Activated CD4-positive, alpha-beta T cell treated with anti-CD3 and anti-CD28 coated beads, Interleukin-2, amount 50 U/mL, for 48 hours (primary cell): Measurements from ENCODE around the gene FIGNL1.

Experiments used
- DNase-seq, 2 experiments: peaks; one replicate each; pipeline ENCODE4 v3.0.0-alpha.2; 2020

Gene FIGNL1

GRCh38 chr7:50426280-50427045 is 23.7 kb downstream of the FIGNL1 start:
- no peak for DNase-seq

DNA sequence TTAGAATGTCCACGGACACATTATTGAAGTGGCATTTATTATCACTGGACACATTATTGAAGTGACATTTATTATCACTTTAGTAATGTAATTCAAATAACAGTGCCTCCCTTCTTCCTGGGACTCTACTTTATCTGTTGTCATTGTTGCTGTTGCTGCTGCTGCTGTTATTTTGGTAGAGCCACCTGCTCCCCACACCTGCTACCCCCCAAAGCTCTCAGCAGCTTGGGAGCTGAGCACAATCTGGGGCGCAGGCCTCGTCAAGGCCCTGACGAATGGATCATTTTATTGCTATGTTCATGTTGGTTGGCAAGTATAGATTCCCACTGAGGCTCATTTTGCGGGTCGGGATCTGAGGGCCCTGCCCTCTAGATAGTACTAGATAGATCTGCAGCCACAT is 24.8 kb downstream of the FIGNL1 start:
- no peak for DNase-seq

DNA sequence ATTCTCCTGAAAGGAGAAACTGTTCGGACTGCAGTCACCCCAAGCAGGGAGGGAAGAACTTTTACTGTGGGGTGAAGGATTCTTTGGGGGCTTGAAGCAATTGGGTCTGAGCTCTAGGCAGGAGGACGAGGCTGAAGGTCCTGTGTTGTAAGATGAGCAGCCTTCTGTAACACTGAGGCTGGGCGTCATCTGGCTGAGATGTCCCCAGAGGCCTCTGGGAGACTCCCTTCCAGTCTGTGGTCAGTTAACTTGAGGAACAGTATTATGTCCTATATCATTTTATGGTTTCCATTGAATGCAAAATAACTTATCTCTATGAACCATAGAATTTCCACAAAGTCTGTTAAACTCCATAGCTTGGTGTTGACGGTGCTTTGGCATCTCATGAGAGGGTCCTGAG is 26.3 kb downstream of the FIGNL1 start:
- no peak for DNase-seq

GRCh38 chr7:50422858-50423257 is 27.3 kb downstream of the FIGNL1 start:
- DNase-seq: no peak

DNA sequence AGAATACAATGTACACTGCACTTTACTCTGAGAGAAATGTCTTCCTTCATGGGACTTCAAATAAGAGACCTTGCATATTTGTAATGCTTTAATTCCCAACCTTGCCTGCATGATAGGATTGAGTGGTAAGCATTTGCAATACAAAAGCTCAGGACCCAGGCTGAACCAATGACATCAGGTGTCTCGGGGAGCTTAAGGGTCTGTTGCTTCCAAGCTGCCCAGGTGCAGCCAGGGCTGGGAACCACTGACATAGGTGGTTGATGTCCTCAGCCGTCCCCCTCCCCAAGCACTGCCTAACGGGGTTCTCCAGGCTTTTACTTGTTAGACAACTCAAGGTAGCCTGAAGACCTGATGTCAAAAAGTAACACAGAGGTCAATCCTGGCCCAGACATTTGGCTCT is 29.1 kb downstream of the FIGNL1 start:
- DNase-seq: no peak

DNA sequence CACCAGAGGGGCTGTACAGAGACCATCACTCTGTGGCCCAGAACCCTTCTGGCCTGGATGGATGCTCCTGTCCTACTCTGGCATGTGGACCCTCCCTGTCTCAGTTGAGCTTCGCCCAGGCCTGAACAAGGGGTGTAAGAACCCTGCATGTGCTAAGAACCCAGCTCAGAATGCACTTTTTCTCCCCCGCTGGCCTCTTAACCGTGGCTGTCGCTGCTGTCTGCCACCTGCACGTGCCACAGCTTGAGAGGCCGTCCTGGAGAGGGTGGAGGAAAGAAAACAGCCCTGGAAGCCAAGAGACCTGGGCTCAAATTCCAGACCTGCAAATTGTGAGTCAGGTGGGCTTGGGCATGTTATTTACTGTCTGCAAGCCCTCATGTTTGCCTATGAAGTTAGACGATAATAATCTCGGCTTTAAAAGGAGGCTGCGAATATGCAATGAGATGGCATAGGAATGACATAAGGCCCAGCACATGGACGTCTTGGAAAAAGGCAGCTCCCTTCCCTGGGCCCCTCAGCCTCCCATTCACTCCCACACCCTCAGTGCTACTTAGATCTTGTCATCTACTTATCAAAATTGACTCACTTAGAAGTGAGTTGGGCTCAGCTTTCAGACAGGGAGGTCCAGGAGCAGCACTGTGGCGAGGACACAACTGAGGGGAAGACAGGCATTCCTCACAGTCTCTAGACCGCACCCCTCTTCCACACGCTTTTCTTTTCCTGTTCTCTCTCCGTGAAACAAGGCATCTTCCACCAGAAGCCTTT is 31.4 kb downstream of the FIGNL1 start:
- DNase-seq: no peak

GRCh38 chr7:50418086-50418515 is 32.0 kb downstream of the FIGNL1 start:
- peak; percentile 80 to 86 for DNase-seq

DNA sequence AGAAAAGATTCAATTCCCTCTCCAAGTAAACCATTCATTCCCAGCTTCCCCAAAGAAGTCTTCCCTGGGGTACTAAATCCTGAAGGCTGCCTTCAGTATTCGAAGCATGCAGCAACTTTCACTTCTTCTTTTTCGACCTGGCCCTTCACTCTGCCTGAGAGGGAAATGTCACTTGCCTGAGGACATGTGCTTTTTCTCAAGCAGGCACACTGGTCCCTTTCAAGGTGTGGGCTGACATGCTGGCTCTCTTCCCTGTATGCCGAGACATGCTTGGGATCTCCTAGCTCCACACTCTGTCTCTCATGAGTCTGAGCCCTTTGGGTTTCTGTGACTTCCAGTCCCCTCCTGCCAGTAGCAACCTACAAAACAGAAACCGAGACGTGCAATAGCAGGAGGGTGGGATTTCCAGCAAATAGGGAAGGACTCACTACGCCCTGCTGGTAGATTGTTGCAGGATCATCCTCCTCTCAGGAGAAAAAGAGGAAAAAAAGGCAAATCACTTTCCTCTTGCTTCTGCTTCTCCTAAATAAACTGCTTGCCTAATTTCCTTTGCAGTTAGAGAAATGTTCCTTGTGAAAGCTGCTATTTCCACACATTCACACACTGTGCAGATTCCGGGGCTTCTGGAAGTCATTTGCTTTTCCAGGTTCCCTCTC is 33.5 kb downstream of the FIGNL1 start:
- DNase-seq: no peak

DNA sequence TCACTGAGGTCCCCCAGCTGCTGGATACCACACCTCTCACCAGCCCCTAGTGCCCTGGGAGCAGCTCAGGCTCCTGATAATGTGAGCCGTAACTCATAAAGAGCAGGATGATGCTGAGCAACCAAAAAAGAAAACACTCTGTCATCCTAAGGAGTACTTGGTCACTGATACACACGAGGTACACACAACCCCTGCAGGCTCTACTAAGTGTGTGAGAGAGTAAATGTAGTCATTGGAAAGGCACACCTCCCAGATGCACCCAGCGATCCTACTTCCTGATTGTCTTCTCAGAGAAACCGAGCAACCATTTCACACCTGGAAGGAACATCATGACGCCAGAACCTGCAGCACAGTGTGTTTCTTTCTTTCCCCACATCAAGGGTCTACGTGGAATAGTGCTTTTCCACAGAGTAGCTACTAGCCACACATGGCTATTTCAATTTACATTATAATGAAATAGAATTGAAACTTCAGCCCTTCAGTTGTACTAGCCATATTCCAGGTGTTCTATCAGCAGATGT is 34.2 kb downstream of the FIGNL1 start:
- no peak for DNase-seq

- DNase-seq: no peak
Measured at GRCh38 chr7:50413561-50413960, 36.6 kb downstream of the FIGNL1 start.

DNA sequence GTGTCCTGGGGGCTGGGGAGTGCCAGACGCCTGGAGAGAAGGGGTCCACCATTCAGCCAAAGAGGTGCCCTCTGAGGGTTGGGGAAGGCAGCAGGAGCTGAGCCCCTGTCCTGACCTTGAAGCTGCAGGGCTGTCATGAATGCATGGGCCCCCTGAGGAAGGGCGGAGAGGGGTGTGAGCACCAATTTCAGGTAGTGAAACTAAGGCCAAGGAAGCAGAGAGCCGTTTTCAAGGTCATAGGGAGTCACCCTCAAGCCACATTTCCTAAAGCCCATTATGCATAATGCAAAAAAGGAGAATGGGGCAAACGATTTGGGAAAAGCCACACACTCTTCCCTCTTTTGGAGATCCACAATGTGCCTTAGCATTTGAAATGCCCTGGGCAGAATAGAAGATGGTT is 37.2 kb downstream of the FIGNL1 start:
- no peak for DNase-seq

- no peak for DNase-seq
Measured at GRCh38 chr7:50411332-50411731, 38.8 kb downstream of the FIGNL1 start.

DNA sequence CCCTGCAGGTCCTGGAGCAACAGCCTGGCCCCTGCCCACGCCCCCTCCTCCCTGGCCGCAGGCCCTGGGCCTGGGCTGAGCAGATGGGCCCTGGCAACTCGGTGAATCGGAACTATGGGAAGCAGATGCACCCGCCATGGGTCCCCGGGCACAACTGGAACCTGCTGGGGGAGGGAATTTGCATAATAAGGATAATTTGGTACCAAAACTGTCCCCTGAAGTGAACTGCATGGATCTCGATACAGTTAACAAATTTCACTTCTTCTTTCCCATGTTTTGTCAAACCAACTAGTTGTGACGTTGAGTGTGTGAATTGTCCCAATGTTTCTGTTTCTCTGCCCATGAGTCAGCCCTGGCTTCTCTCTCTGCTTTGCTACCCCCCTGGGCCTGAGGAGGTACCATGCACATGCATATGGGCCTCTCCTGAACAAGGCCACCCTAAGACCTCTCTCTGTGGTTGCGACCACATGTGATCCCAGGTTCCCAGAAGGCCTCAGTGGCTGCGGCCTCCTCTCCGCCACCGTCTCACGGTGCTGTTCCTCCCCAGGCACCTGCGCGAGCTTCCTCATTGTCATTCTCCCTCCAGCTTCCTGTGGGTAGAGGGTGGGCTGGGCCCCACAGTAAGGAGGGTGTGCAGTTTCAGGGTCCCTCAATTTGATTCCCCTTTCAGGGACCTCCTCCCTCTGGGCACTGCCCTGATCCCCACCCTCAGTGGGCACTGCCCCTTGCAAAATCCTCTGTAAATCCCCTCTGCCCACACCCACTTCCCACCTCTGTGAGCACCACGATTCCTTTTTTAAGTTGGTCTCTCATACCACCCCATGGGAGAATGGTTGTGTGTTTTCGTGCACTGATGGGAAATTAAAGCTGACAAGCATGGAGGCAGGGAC is 40.0 kb downstream of the FIGNL1 start:
- no peak for DNase-seq

DNA sequence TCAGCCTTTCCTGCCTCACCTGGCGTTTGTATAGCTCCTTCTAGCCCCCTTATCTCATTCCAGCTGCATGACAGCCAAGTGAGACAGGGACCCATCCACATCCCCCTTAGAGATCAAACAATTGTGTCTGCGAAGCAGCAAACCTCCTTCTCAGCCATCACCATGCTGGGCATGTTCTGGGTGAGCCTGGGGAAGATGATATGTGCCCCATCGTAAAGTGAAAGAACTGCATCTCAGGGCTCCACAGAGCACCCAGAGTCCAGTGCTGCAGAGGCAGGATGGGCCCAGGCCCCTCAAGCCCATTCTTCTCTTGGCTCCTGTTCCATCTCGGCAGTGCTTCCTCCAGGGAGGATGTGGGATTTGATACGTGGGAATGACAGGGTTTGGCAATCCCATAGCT is 43.2 kb downstream of the FIGNL1 start:
- DNase-seq: no peak

GRCh38 chr7:50405221-50405620 is 44.9 kb downstream of the FIGNL1 start:
- no peak for DNase-seq

GRCh38 chr7:50404392-50404791 is 45.8 kb downstream of the FIGNL1 start:
- no peak for DNase-seq

GRCh38 chr7:50400114-50400513 is 50.0 kb downstream of the FIGNL1 start:
- no peak for DNase-seq

GRCh38 chr7:50399635-50400034 is 50.5 kb downstream of the FIGNL1 start:
- no peak for DNase-seq

GRCh38 chr7:50399206-50399605 is 50.9 kb downstream of the FIGNL1 start:
- no peak for DNase-seq

DNA sequence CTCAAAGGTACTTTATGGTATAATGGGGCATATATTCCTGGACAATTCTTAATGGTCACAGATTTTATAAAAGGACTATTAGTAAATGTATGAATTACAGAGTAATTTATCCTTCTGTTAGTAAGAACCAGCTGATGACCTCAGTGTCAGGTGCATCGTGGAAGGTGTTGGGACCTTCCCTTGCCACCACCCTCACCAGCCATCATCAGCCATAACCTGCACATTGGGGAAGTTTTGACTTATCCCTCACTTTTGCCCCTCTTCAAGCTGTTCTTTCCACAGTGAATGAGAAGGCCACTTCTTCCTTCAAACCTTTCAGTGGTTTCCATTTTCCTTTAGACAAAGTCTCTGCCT is 52.2 kb downstream of the FIGNL1 start:
- DNase-seq: peak in 1 of 2 experiments; percentile 56

DNA sequence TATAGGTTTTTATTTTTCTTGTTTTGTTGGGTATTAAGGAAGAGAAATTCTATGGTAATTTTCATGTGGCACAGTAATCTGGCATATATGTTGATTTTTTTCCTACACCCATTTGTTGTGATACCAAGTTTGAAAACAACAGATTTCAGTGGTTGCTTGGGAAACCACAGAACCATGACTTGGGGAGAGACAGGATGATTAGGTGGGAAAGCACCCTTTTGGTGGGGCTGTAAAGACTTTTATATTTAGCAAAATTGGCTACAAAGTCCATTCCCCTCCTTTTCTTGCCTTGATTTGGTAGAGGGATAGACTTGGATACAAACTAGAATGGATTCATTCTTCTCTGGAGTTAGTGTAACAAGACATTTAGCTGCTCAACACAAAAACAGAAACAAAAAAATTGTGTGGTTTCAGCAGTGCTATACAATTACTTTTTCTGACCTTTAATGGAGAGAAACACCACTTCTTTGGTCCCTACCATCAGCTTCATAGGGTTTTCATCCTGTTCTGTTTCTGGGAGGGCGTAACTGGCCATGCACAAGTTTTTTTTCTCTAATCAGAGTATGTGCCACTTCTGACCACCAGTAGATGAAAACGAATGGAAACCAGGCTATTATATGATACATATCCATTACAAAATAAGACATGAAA is 52.7 kb downstream of the FIGNL1 start:
- no peak for DNase-seq

- DNase-seq: peak in 1 of 2 experiments; percentile 53
Measured at GRCh38 chr7:50396856-50397255, 53.3 kb downstream of the FIGNL1 start.
